Neural crest cell (in vitro differentiated cells): ENCODE results near the gene GRIN2A. TPM values are rescaled to one million over a fixed set of nuclear protein-coding genes. Genes with fewer than 3 reads are reported as not detected.

ENCODE experiments used
- DNase-seq: peaks from one replicate; pipeline ENCODE4 v3.0.0; 2021; ENCODE audit warnings: low read depth, mixed read lengths, low spot score
- H3K27ac Mint-ChIP-seq: one replicate; pipeline ENCODE4 v1.8.0; 2021; ENCODE audit warnings: mild to moderate bottlenecking, mixed read lengths; ENCODE audit not compliant: unreplicated experiment
- H3K27me3 Mint-ChIP-seq: 2 replicates; pipeline ENCODE4 v1.8.0; 2021; ENCODE audit warnings: low read depth, mild to moderate bottlenecking, mixed read lengths
- H3K36me3 Mint-ChIP-seq: 2 replicates; pipeline ENCODE4 v1.8.0; 2021; ENCODE audit warnings: low read depth, mild to moderate bottlenecking, mixed read lengths
- H3K4me1 Mint-ChIP-seq: 2 replicates; pipeline ENCODE4 v1.8.0; 2021; ENCODE audit warnings: mixed read lengths
- H3K4me3 Mint-ChIP-seq: one replicate; pipeline ENCODE4 v1.8.0; 2021; ENCODE audit warnings: mild to moderate bottlenecking, mixed read lengths
- H3K9me3 Mint-ChIP-seq: 2 replicates; pipeline ENCODE4 v1.8.0; 2021; ENCODE audit warnings: mixed read lengths
- CTCF ChIP-seq: fragments of 200-600 bp; sonication (generic); conservative IDR thresholded peaks from 2 replicates; pipeline ENCODE4 v1.5.0; 2021; ENCODE audit warnings: antibody characterized with exemption, mild to moderate bottlenecking
- total RNA-seq: library from RNA; stranded (reverse); gene quantifications from 2 replicates; pipeline ENCODE4 v1.2.1, GENCODE V29; 2021

The GRIN2A gene
- total RNA-seq, 1 donor from 2014 or later: 0.09 TPM

DNA sequence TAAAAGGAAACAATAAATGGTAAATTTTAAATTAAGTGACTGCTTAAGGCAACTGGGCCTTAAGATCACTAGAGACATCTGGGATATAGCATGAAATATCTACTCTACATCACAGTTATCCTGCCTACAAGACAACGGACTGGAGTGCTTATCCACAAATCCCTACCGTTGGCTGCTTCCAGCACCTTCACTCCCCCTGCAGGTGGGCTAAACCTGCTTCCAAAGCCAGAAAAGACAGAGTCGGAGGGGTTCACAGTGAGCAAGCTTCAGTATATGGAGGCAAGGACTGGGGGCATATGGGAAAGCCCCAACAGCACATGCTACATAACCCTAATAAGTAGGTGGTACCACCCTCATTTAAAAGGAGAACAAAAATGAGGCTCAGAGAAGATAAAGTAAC lies 45.3 kb downstream of the GRIN2A start:
- DNase-seq: no peak
- H3K27ac Mint-ChIP-seq: no peak overlapping the region
- no peak overlapping the region for H3K4me3 Mint-ChIP-seq
- H3K4me1 Mint-ChIP-seq: no peaks in the 10 kb centered on the region
- no peaks in the 10 kb centered on the region for H3K36me3 Mint-ChIP-seq
- peaks cover 3% of the 10 kb centered on the region for H3K9me3 Mint-ChIP-seq
- no peak for TF ChIP-seq CTCF
- H3K27me3 Mint-ChIP-seq: peaks cover 6% of the 10 kb centered on the region

DNA sequence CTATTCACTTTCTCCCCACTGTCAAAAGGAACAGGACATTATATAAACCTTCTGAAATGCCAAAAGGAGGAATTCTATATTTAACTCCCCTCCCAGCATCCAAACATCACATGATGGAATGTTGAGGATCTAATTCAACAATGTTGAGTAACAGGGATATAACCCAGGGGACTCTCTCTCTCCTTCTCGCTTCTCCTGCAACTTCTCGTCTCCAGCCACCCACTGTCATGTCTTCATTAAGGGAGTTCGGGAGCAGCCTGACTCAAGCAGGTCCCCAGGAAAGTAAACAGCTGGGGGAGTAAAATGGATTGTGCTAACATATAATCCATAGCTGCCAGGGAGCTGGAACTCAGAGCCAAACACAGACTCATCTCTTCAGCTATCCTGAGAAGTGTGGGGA lies 51.7 kb downstream of the GRIN2A start:
- Mint-ChIP-seq H3K36me3 (no peaks in the 10 kb centered on the region), H3K27ac (no peak overlapping the region), H3K4me3 (no peak overlapping the region), H3K9me3 (peaks cover 3% of the 10 kb centered on the region), H3K27me3 (peaks cover 17% of the 10 kb centered on the region), H3K4me1 (no peaks in the 10 kb centered on the region)
- no peak for TF ChIP-seq CTCF
- DNase-seq: no peak

DNA sequence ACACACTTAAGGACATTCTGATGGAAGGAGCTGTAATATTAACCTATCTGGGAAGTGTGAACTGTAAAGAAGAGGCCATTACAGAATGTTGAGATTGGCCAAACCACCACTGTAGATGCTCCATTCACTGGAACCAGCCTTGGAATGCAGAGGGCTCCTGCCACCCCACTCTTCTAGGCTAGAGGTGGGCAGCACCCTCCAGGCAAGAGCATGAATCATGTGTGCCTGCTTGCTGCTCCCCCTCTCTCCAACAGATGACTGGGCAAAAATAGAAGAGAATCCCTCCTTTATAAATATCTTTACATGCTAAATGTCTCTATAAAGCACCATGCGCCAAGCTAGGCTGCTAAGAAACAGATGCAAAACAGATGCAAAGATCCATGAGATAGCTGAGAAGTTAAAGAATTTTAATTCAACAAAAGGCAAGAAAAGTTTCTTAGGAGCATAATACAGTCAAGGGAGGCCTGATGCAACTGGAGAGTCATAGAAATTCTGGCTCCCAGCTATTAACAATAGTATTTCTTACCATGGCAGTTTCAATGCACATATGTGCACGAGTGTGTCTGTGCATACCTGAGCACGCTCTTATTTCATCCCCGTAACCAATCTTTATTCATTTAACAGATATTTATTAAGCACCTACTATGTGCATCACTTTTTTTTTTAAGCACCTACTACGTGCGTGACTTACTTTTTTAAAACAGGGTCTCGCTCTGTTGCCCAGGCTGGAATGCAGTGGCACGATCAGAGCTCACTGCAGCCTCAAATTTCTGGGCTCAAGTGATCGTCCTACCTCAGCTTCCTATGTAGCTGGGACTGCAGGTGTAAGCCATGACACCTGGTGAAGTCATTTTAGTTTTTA lies 53.6 kb downstream of the GRIN2A start:
- peaks cover 29% of the 10 kb centered on the region for H3K27me3 Mint-ChIP-seq
- no peaks in the 10 kb centered on the region for H3K36me3 Mint-ChIP-seq

DNA sequence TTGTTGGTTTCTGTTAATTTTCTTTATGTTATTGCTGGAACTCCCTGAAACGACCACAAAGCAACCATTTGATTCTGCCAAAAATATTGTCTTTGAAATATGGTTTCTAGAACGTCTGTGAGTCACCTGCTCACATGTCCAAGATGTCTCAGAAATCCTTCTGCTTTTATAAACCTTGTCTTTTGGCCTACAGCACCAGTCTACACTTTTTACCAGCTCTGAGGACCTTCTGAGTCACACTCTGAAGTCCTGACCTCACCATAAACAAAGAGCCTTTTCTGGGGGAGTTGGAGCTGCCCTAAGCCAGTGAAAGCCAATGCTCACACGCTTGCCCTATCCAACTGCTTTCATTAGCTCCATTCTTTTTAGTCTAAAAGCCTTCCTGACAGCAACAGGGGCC lies 55.5 kb downstream of the GRIN2A start:
- Mint-ChIP-seq H3K4me1 (peaks cover 6% of the 10 kb centered on the region), H3K9me3 (no peaks in the 10 kb centered on the region), H3K27ac (no peak overlapping the region), H3K4me3 (no peak overlapping the region), H3K27me3 (peaks cover 42% of the 10 kb centered on the region), H3K36me3 (no peaks in the 10 kb centered on the region)
- no peak for DNase-seq
- TF ChIP-seq CTCF: no peak

More for the DNA sequence above, 53.6 kb downstream of the GRIN2A start:
- Mint-ChIP-seq H3K4me1 (no peaks in the 10 kb centered on the region), H3K4me3 (no peak overlapping the region), H3K9me3 (peaks cover 3% of the 10 kb centered on the region), H3K27ac (no peak overlapping the region)
- no peak for DNase-seq
- no peak for TF ChIP-seq CTCF

DNA sequence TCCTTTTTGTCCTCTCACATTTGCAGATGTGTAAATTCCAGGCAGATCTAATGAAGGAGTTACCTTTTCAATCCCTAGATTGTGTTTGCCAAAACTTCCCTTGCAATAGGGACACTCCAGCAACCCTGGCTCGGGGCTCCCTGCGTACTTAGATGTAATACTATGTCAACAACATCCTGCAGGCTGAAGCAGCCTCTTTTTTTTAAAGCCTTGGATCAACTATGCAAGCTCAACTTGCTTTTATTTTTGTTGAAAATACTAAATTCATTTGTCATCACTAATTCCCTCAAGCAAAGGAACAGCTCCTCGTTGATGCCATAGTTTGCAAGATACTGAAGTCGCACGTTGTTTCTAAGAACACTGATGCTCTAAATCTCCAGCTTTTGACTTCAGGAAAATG lies 59.1 kb downstream of the GRIN2A start:
- no peak for DNase-seq
- Mint-ChIP-seq H3K27ac (no peak overlapping the region), H3K27me3 (peaks cover 62% of the 10 kb centered on the region), H3K4me1 (peaks cover 10% of the 10 kb centered on the region), H3K9me3 (no peaks in the 10 kb centered on the region), H3K36me3 (no peaks in the 10 kb centered on the region), H3K4me3 (no peak overlapping the region)
- no peak for TF ChIP-seq CTCF
